ENCODE data around the gene CREB3L2.

DNA sequence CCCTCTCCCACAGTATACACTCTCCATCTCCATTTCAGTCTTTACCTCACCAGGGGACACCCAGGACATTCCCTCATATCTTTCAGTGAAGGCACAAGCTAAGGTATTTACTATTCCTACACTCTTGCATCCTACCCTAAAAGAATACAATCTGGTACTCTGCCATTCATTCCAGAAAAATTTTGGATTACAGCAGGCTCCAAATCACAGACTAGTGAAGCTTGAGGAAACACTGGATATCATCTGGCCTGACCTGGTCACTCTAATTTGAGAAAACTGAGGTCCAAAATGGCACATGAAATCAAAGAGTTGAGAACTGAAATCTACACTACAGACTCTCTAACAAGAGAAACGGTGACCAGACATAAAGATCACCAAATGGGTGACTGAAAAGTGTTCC is 61.7 kb downstream of the CREB3L2 start:
- TF ChIP-seq, protein P1, sequence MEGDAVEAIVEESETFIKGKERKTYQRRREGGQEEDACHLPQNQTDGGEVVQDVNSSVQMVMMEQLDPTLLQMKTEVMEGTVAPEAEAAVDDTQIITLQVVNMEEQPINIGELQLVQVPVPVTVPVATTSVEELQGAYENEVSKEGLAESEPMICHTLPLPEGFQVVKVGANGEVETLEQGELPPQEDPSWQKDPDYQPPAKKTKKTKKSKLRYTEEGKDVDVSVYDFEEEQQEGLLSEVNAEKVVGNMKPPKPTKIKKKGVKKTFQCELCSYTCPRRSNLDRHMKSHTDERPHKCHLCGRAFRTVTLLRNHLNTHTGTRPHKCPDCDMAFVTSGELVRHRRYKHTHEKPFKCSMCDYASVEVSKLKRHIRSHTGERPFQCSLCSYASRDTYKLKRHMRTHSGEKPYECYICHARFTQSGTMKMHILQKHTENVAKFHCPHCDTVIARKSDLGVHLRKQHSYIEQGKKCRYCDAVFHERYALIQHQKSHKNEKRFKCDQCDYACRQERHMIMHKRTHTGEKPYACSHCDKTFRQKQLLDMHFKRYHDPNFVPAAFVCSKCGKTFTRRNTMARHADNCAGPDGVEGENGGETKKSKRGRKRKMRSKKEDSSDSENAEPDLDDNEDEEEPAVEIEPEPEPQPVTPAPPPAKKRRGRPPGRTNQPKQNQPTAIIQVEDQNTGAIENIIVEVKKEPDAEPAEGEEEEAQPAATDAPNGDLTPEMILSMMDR (IDR thresholded peaks at IDR 0.05 in 2 of 3, conservative IDR thresholded peaks at IDR 0.05 in 1 of 3; ENCODE audit: control insufficient read depth in 2 of 3, extremely low read depth in 1 of 3, insufficient read depth in 1 of 3, low read depth in 3 of 3, low read length in 3 of 3), result no peak
- TF ChIP-seq ZNF24 (IDR thresholded peaks at IDR 0.05) (no peak), RFX5 (IDR thresholded peaks at IDR 0.05; ENCODE audit: low read depth, low read length) (no peak), POLR2A (IDR thresholded peaks at IDR 0.05; ENCODE audit: low read depth, low read length) (no peak), YBX1 (IDR thresholded peaks at IDR 0.05) (no peak), POLR2AphosphoS5 (IDR thresholded peaks at IDR 0.05; ENCODE audit: low read length) (no peak), WRNIP1 (IDR thresholded peaks at IDR 0.05; ENCODE audit: borderline replicate concordance, low read depth, low read length) (no peak), POLR2AphosphoS2 (IDR thresholded peaks at IDR 0.05; ENCODE audit: low read depth, low read length) (no peak)
- TF ChIP-seq, protein P2, sequence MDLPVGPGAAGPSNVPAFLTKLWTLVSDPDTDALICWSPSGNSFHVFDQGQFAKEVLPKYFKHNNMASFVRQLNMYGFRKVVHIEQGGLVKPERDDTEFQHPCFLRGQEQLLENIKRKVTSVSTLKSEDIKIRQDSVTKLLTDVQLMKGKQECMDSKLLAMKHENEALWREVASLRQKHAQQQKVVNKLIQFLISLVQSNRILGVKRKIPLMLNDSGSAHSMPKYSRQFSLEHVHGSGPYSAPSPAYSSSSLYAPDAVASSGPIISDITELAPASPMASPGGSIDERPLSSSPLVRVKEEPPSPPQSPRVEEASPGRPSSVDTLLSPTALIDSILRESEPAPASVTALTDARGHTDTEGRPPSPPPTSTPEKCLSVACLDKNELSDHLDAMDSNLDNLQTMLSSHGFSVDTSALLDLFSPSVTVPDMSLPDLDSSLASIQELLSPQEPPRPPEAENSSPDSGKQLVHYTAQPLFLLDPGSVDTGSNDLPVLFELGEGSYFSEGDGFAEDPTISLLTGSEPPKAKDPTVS (IDR thresholded peaks at IDR 0.05; ENCODE audit: low read depth, low read length), result no peak
- TF ChIP-seq, protein P3, sequence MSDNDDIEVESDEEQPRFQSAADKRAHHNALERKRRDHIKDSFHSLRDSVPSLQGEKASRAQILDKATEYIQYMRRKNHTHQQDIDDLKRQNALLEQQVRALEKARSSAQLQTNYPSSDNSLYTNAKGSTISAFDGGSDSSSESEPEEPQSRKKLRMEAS (IDR thresholded peaks at IDR 0.05; ENCODE audit: low read depth, low read length), result no peak

Measured in GM12878 (cell line).